Lung (tissue), 12 donors: ENCODE results near the gene CRTC1. TPM values are rescaled to one million over a fixed set of nuclear protein-coding genes. Genes with fewer than 3 reads are reported as not detected.

Experiments
- ATAC-seq: fragments of 200-7000 bp; cut with Tn5 transposase; one replicate; pipeline ENCODE4 v1.9.1; 2020; ENCODE audit warnings: moderate number of reproducible peaks; ENCODE audit not compliant: insufficient read depth, low FRiP score
- DNase-seq, 3 donors: peaks; one replicate each; pipeline ENCODE4 v3.0.0-alpha.2; 2013 to 2017
- H3K27ac ChIP-seq, 2 donors: one replicate each; pipeline ENCODE4 v1.5.1; 2013; ENCODE audit warnings: mild to moderate bottlenecking in 2 of 2, moderate library complexity in 2 of 2, control low read depth in 1 of 2, inconsistent platforms in 1 of 2, low read depth in 1 of 2, low read length in 1 of 2
- H3K27me3 ChIP-seq, 3 donors: one replicate each; pipeline ENCODE4 v1.5.1; 2013; ENCODE audit warnings: low read length in 2 of 3; ENCODE audit not compliant: control insufficient read depth in 3 of 3, insufficient read depth in 3 of 3
- H3K36me3 ChIP-seq, 4 donors: one replicate each; pipeline ENCODE4 v1.5.1; 2013; ENCODE audit warnings: low read length in 4 of 4, mild to moderate bottlenecking in 1 of 4, moderate library complexity in 1 of 4; ENCODE audit not compliant: control insufficient read depth in 4 of 4, insufficient read depth in 4 of 4
- H3K4me1 ChIP-seq, 5 donors: one replicate each; pipeline ENCODE4 v1.5.1; 2013; ENCODE audit warnings: low read length in 5 of 5, mild to moderate bottlenecking in 2 of 5, moderate library complexity in 1 of 5; ENCODE audit not compliant: control insufficient read depth in 5 of 5, insufficient read depth in 5 of 5
- H3K4me3 ChIP-seq: one replicate; pipeline ENCODE4 v1.5.1; 2013; ENCODE audit warnings: mild to moderate bottlenecking, control low read depth, moderate library complexity
- H3K9ac ChIP-seq, 2 donors: one replicate each; pipeline ENCODE4 v1.5.1; 2013; ENCODE audit warnings: low read length in 2 of 2, control low read depth in 1 of 2; ENCODE audit not compliant: insufficient read depth in 1 of 2
- H3K9me3 ChIP-seq, 4 donors: one replicate each; pipeline ENCODE4 v1.5.1; 2013; ENCODE audit warnings: low read length in 3 of 4, mild to moderate bottlenecking in 1 of 4, moderate library complexity in 1 of 4; ENCODE audit not compliant: control insufficient read depth in 4 of 4, insufficient read depth in 3 of 4
- CTCF ChIP-seq: IDR thresholded peaks from 2 replicates; pipeline ENCODE4 v1.5.1; 2012; ENCODE audit warnings: mild to moderate bottlenecking; ENCODE audit errors: control extremely low read depth, extremely low read depth
- WGBS, 2 donors: extraction: QIAGEN DNeasy Blood & Tissue Kit; methylation state at CpG; one replicate each; pipeline ENCODE4 v1.1.7; 2013; 5-methylcytosine and 5-hydroxymethylcytosine counted together
- polyA plus RNA-seq, 2 donors: library from polyadenylated mRNA; stranded (reverse); fragments of 200-250 nt; gene quantifications; one replicate each; pipeline ENCODE4 v1.2.1, GENCODE V29; 2013
- total RNA-seq, 2 donors: library from RNA; depleted of rRNA in 1 of 2; stranded (reverse); fragments of >200 nt in 1 of 2; gene quantifications; one replicate each; pipeline ENCODE4 v1.2.1, GENCODE V29; 2014 to 2021
- donor health status: control.
- donor health status: control.
- donor health status: Bipolar disorder and iron deficiency.
- donor health status: healthy.
- donor health status: DM: yes; HTN: yes; CAD: no.

Gene CRTC1
- total and polyA plus RNA-seq, 4 donors, result 4.2 to 16.0 (median 7.3) TPM

- Histone ChIP-seq H3K27ac (peak overlapping the region in 1 of 2 donors; percentile 26), H3K4me1 (peaks cover 0 to 6% (median 0%) of the 10 kb centered on the region in 5 donors), H3K4me3 (no peak overlapping the region), H3K9me3 (peaks cover 0 to 6% (median 0%) of the 10 kb centered on the region in 4 donors), H3K27me3 (no peaks in the 10 kb centered on the region), H3K9ac (no peak overlapping the region), H3K36me3 (peaks cover 0 to 39% (median 0%) of the 10 kb centered on the region in 4 donors)
- ATAC-seq, result no peak
- 56 to 64% methylated on average over 14 of the region's 14 CpGs for WGBS, 2 donors
- no peak for DNase-seq
- TF ChIP-seq CTCF, result no peak
Measured at GRCh38 chr19:18663940-18664530, 19.4 kb upstream of the CRTC1 start.

GRCh38 chr19:18665771-18666202 lies 17.7 kb upstream of the CRTC1 start:
- H3K4me1 ChIP-seq, result peaks cover 0 to 2% (median 0%) of the 10 kb centered on the region in 5 donors
- TF ChIP-seq CTCF, result no peak
- H3K27me3 ChIP-seq, result no peaks in the 10 kb centered on the region
- peaks cover 0 to 6% (median 0%) of the 10 kb centered on the region in 4 donors for H3K9me3 ChIP-seq
- ATAC-seq (no peak), DNase-seq (no peak)
- H3K36me3 ChIP-seq, result peaks cover 0 to 48% (median 0%) of the 10 kb centered on the region in 4 donors
- H3K4me3 ChIP-seq, result no peak overlapping the region
- H3K27ac ChIP-seq, result peak overlapping the region in 1 of 2 donors; percentile 20
- no peak overlapping the region for H3K9ac ChIP-seq
- 90 to 95% methylated on average over 14 to 22 of the region's 22 CpGs for WGBS, 2 donors

GRCh38 chr19:18666317-18666716 lies 17.2 kb upstream of the CRTC1 start:
- no peak for TF ChIP-seq CTCF
- H3K36me3 ChIP-seq, result peaks cover 0 to 50% (median 0%) of the 10 kb centered on the region in 4 donors
- H3K27ac ChIP-seq, result peak overlapping the region in 1 of 2 donors; percentile 20
- 85 to 90% methylated on average over 12 of the region's 12 CpGs for WGBS, 2 donors
- H3K27me3 ChIP-seq, result no peaks in the 10 kb centered on the region
- no peak overlapping the region for H3K9ac ChIP-seq
- no peaks in the 10 kb centered on the region for H3K4me1 ChIP-seq
- DNase-seq (no peak), ATAC-seq (no peak)
- H3K4me3 ChIP-seq, result no peak overlapping the region
- peaks cover 0 to 6% (median 0%) of the 10 kb centered on the region in 4 donors for H3K9me3 ChIP-seq
